ENCODE results near the gene RAB33B. TPM values are rescaled to one million over a fixed set of nuclear protein-coding genes. Genes with fewer than 3 reads are reported as not detected.

RAB33B gene
- total and polyA plus RNA-seq, 4 donors, result 3.8 to 24.8 (median 7.0) TPM

DNA sequence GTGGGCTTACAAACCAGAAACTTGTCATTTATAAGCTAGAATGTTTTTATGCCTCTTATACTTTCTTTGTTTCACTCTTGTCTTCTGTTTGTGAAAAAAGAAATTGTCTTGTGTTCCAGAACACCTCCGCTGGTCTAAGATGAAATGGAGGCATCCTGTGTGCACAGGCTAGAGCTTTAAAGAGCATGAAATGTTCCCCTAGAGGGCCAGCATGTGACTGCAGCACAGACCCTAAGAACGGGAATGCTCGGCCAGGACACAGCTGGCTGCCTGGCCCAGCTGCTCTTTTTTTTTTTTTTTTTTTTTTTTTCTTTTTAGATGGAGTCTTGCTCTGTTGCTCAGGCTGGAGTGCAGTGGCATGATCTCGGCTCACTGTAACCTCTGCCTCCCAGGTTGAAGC, 68.5 kb downstream of the RAB33B start:
- TF ChIP-seq, protein P1, sequence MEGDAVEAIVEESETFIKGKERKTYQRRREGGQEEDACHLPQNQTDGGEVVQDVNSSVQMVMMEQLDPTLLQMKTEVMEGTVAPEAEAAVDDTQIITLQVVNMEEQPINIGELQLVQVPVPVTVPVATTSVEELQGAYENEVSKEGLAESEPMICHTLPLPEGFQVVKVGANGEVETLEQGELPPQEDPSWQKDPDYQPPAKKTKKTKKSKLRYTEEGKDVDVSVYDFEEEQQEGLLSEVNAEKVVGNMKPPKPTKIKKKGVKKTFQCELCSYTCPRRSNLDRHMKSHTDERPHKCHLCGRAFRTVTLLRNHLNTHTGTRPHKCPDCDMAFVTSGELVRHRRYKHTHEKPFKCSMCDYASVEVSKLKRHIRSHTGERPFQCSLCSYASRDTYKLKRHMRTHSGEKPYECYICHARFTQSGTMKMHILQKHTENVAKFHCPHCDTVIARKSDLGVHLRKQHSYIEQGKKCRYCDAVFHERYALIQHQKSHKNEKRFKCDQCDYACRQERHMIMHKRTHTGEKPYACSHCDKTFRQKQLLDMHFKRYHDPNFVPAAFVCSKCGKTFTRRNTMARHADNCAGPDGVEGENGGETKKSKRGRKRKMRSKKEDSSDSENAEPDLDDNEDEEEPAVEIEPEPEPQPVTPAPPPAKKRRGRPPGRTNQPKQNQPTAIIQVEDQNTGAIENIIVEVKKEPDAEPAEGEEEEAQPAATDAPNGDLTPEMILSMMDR (IDR thresholded peaks at IDR 0.05; ENCODE audit: control extremely low read depth, extremely low read depth), result no peak
- Histone ChIP-seq H3K27ac (ENCODE audit: low read depth in 1 of 2, low read length in 1 of 2) (no peak overlapping the region), H3K9me3 (ENCODE audit: control insufficient read depth in 4 of 4, insufficient read depth in 3 of 4, low read length in 3 of 4) (no peaks in the 10 kb centered on the region), H3K4me1 (ENCODE audit: control insufficient read depth in 5 of 5, insufficient read depth in 5 of 5, low read length in 5 of 5) (peaks cover 0 to 3% (median 0%) of the 10 kb centered on the region in 5 donors), H3K4me3 (no peak overlapping the region), H3K9ac (ENCODE audit: insufficient read depth in 1 of 2, low read length in 2 of 2) (no peak overlapping the region), H3K36me3 (ENCODE audit: control insufficient read depth in 4 of 4, insufficient read depth in 4 of 4, low read length in 4 of 4) (peaks cover 26 to 57% (median 33%) of the 10 kb centered on the region in 4 donors), H3K27me3 (ENCODE audit: control insufficient read depth in 3 of 3, insufficient read depth in 3 of 3, low read length in 2 of 3) (peaks cover 0 to 2% (median 0%) of the 10 kb centered on the region in 3 donors)
- WGBS, 2 donors, result 80 to 89% methylated on average over 4 of the region's 4 CpGs
- ATAC-seq (ENCODE audit: insufficient read depth, low FRiP score) (no peak), DNase-seq (no peak)

DNA sequence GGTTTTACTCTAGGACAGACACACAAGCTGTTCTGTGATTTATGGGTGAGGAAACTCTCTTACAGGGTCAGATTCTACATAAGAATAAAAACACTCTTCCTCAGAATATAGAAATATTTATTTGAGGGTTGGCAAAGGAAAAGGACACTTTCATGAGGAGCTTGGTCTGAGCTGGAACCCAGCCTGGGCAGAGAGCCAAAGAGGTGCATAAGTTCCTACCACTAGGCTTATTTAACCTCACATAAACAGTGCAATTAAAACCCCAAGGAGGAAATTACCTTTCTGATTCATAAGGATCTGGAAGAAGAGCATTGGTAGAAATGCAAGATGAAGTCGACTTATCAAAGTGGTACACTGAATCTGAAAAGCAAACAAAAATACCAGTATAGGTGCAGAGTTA, 69.2 kb downstream of the RAB33B start:
- Histone ChIP-seq H3K27me3 (ENCODE audit: control insufficient read depth in 3 of 3, insufficient read depth in 3 of 3, low read length in 2 of 3) (peaks cover 0 to 2% (median 0%) of the 10 kb centered on the region in 3 donors), H3K36me3 (ENCODE audit: control insufficient read depth in 4 of 4, insufficient read depth in 4 of 4, low read length in 4 of 4) (peaks cover 26 to 53% (median 30%) of the 10 kb centered on the region in 4 donors), H3K4me3 (no peak overlapping the region), H3K9me3 (ENCODE audit: control insufficient read depth in 4 of 4, insufficient read depth in 3 of 4, low read length in 3 of 4) (no peaks in the 10 kb centered on the region), H3K27ac (ENCODE audit: low read depth in 1 of 2, low read length in 1 of 2) (no peak overlapping the region), H3K9ac (ENCODE audit: insufficient read depth in 1 of 2, low read length in 2 of 2) (no peak overlapping the region), H3K4me1 (ENCODE audit: control insufficient read depth in 5 of 5, insufficient read depth in 5 of 5, low read length in 5 of 5) (peaks cover 0 to 3% (median 0%) of the 10 kb centered on the region in 5 donors)
- ATAC-seq (ENCODE audit: insufficient read depth, low FRiP score) (no peak), DNase-seq (no peak)
- TF ChIP-seq, protein P1 (IDR thresholded peaks at IDR 0.05; ENCODE audit: control extremely low read depth, extremely low read depth), result no peak
- 66 to 83% methylated on average over 1 of the region's 1 CpG for WGBS, 2 donors

DNA sequence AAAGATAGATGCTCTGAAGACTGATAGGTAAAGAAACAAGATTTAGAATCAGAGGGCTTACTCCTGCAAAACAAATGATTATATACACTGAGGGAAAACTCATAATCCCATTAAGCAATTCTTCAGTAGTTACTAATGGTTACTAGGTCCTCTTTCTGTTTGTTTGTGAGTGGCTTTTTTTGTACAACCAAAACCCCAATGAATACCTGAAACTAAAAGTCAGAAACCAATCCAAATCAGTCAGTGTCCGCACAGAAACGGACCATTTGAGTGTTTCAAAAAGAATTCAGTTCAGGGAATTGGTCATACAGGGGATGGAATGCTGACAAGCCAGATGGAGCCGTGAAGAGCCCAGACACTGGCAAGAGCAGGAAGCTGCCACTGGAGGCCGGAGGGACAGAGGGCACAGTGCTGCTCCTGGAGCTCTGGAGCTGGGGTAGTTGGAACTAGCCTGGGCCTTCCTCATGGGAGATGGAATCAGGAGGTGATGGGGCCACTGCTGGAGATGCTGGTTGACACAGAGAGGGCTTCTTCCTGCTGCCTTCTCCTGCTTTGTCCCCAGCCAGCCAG, 70.2 kb downstream of the RAB33B start:
- no peak overlapping the region for H3K9ac ChIP-seq (ENCODE audit: insufficient read depth in 1 of 2, low read length in 2 of 2)
- 82 to 86% methylated on average over 4 of the region's 4 CpGs for WGBS, 2 donors

More for the DNA sequence above, 70.2 kb downstream of the RAB33B start:
- DNase-seq (peak in 1 of 3 donors; percentile 16), ATAC-seq (ENCODE audit: insufficient read depth, low FRiP score) (no peak)
- Histone ChIP-seq H3K27ac (ENCODE audit: low read depth in 1 of 2, low read length in 1 of 2) (peak overlapping the region in 1 of 2 donors; percentile 3), H3K27me3 (ENCODE audit: control insufficient read depth in 3 of 3, insufficient read depth in 3 of 3, low read length in 2 of 3) (peaks cover 0 to 2% (median 0%) of the 10 kb centered on the region in 3 donors), H3K9me3 (ENCODE audit: control insufficient read depth in 4 of 4, insufficient read depth in 3 of 4, low read length in 3 of 4) (no peaks in the 10 kb centered on the region), H3K4me3 (no peak overlapping the region), H3K4me1 (ENCODE audit: control insufficient read depth in 5 of 5, insufficient read depth in 5 of 5, low read length in 5 of 5) (peaks cover 0 to 4% (median 3%) of the 10 kb centered on the region in 5 donors), H3K36me3 (ENCODE audit: control insufficient read depth in 4 of 4, insufficient read depth in 4 of 4, low read length in 4 of 4) (peaks cover 19 to 48% (median 27%) of the 10 kb centered on the region in 4 donors)
- TF ChIP-seq, protein P1 (IDR thresholded peaks at IDR 0.05; ENCODE audit: control extremely low read depth, extremely low read depth), result no peak
